NCI-H1105 (cell line): Measurements from ENCODE around the gene FOXN3.
"Not testable (repeated sequence)": the region's sequence is repeated elsewhere in the genome, so short reads cannot be mapped to it uniquely, and the experiment has no call there.

Source experiments
- DNase-seq: peaks from one replicate; lab custom pipeline; 2025; lab: John Stamatoyannopoulos, UW

FOXN3 gene

DNA sequence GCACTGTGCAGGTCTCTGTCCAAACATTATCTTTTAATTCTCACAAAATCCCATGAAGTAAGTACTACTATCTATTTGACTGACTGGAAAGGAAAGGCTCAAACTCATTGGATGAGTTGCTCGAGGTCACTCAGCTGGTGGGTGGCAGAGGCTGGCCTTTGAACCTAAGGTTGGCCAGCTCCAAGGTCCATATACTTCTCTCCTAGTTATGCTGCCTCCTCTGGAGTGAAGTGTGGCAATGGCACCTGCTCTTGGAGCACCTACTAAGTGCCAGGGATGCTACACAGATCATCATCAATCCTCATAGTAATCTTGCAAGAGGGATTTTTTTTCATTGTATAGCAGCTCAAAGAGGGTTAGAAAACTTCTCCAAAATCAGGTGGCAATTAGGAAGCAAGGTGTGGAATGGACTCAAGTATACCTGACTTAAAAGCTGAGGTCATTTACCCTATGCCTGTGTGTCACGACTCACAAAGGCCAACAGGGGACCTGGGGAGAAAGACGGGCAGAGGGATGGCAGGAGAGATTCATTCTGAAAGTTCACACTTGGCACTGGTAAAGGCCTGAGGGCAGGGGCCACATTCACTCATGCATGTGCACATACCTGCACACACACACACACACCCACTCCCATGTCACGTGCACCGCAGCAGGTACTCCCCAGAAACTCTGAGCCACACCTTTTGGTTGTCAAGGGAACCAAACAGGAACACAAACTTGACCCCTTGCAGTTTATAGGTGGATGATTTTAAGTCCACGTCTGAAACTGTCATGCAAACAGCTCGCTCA, 146.4 kb downstream of the FOXN3 start:
- DNase-seq = no peak

DNA sequence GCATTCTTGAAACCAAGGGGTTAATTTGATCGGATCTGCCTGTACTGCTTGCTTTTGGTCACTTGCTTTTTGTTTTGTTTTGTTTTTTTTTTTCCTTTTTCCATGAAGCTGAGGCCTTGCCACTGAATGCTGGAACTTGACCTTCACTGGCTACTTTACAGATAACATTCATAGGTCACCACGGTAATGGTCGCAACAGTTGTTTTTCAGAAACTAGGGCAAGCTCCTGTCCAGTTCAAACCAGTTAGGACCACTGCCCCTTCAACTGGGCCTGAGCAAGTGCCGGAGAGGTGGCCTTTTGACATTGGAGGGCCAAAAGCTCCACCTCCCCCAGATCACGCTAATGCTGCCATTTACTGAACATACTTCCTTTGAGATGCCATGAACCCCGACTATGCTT, 147.6 kb downstream of the FOXN3 start:
- DNase-seq = no peak

DNA sequence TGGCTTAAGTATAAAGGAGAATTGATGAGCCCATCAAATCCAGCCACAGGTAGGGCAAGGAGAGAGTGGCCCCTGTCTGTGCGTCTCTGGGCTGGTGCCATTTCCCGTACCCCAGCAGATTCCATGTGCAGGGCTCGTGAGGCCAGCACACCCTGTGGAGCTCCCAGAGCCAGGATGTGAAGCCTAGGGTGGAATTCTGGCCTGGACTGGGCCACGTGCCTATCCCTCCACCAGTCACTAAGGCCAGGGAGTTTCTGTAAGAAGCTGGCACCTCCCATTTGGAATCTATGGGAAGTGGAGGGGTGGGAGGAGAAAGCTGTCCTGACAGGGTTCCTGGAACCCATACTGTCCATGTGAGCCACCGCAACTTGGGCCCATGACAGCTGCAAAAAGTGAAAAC, 148.5 kb downstream of the FOXN3 start:
- no peak for DNase-seq

DNA sequence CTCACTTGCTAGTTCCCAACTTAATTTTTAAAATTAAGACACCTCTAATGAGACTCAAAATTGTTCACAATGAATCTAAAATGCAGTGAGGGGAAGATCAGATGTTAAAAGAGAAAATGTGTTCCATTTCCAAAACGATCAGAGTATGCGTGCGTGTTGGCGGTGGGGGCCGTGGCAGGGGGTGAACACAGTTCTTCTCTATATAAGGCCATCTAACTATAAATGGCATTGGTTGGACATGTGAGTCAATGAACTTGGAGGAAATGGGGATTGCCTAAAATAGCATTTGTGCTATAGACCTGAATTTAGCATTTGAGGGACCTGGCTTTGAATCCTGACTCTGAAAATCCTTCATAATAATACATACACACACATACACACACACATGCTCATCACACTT, 149.4 kb downstream of the FOXN3 start:
- DNase-seq = no peak

DNA sequence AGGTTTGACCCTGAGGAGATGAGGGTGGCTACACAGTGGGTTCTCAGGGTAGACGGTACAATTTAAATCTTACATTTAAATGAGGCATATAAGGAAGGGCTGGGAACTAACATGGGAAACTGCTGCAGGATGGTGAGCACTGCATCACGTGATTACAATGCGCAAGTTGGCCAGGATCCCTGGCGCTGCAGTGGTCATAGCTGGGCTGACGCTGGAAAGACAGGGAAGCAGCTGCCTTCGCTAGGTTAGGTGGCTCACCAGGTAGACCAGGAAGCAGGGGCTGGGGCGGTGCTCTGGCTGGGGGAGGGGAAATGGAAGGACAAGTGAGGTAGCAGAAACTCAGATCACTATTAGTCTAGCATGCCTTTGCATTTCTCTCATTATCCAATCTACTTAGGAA, 149.9 kb downstream of the FOXN3 start:
- DNase-seq = no peak

DNA sequence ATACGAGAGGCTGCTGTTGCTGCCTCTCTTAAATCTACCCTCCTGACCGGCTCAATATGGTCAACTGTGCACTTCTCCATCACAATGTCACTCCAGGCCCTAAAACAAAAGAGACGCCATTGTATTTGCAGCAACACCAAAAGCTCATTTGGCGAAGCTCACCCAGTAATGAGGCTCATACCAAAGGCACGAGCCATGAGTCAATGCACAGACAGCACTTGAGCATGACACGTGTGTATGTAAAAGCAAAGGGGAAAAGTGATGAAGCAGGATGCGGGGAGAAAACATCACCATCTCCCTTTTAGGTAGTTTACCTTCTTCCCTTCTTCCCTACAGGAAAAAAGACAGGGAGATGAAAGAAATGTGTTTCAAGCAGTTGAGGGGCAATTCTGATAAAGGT, 150.3 kb downstream of the FOXN3 start:
- DNase-seq = no peak

DNA sequence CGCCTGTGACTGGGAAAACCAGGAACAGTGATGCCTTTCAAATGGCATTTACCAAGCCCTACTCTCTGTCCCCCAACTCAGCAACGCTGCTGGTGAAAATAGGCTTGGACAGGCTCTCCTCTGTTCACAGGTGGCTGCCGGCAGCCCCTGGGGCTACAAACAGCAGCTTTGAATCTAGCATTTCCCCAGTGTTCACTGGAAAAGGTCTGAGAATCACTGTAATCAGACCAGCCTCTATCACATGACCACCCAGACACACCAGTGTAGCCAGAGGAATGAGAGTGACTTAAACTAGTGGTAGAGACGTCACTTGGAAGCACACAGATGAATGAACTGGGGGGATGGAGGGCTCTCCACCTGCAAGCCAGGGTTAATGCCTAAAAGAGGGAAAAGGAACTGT, 151.8 kb downstream of the FOXN3 start:
- DNase-seq = no peak

DNA sequence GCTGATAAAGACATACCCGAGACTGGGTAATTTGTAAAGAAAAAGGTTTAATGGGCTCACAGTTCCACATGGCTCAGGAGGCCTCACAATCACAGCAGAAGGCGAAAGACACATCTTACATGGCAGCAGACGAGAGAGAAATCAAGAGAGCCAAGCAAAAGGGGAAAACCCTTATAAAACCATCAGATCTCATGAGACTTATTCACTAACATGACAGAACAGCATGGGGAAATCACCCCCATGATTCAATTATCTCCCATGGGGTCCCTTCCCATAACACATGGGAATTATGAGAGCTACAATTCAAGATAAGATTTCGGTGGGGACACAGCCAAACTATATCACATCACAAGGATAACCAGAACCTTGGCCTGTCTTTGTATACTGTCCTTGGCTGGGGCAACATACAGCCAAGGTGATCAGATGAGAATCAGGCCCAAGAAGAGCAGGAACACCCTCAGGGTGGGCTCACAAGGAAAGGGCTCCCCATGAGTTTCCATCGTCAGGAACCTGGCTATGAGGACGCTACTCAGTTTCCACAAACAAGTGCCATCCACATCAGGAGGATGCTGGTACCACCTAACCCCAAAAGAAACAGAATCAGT, 152.7 kb downstream of the FOXN3 start:
- DNase-seq = no peak

DNA sequence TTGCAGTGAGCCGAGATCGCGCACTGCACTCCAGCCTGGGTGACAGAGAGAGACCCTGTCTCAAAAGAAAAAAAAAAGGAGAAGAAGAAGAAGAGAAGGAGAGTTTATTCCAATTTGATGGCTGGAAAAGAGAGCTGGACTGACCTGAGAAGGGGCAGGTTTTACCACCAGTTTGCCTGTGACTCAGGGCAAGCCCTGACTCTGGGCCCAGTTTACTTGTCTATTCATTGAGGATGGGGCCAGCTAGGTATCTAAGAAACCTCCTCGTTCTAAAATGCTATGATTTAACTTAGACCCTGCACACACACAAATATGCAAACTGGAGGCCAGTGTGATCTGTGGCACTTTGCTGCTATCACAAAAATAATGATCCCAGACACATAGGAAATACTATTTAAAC, 155.0 kb downstream of the FOXN3 start:
- no peak for DNase-seq

DNA sequence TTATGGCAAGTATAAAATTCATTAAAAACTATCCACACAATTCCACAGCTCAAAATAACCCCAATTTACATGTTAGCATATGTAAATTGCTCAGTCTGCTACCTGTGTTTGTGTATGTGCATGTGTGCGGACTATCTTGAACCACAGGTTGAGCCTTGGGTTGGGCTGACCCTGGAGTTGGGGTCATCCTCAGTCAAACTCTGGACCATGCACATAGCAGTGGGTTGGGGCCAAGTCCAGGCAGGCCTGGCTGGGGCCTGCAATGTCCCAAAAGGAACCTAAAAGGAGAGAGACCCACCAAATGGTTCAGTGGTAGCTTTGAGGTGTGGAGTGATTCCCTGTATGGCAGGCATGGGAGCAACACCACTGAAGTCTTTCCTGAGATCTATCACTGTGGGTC, 156.1 kb downstream of the FOXN3 start:
- DNase-seq = no peak

DNA sequence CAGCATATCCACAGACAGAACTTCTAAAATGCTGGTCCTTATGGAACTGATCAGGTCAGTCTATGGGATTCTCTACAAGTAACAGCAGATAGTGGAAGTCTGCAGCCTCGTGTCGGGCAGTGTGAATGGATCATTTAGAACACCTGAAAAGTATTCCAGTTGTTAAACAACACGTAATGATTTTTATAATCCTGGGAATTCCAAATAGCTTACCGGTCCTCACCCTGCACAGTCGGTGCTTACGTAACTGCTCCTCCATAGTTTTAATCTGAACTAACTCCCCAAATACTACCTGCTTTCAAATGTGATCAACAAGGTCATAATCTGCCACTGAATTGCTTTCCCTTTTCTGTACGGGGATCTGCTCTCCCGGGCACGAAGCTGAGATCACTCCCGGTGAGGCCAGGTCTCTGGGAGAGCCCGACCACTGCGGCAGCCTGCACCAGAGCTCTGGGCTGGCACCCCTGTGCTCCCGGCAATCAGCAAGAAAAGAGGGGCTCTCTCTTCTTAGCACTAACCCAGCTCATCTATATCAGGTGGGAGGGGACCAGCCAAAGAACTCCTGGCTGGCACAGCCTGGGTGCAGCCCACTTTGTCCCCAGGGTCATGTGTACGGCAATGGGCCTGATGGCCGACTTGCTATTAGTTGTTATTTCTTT, 157.0 kb downstream of the FOXN3 start:
- no peak for DNase-seq

DNA sequence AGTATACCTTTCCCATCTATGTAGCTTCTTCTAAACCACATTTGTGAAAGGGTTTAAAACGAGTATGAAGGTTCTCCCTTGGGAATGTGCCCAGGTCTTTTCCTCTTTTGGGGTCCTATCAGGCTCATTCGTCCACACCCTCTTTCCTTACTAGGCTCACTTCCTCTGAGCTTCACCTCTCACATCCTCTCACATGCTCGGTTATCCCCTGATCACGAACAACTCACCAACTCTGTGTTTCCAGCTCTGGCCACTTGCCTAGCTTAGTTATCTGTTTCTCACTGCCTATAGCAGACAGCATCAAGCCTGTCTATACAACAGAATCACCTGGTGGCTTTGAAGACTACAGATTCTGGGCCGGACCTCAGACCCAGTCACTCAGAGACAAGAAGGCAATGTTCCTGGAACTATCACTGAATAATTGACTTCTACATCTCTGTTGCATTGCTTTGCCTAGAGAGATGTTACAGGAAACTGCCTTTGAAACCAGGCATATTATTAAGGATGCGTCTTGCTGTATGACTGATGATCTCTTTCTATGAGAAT, 158.2 kb downstream of the FOXN3 start:
- no peak for DNase-seq

DNA sequence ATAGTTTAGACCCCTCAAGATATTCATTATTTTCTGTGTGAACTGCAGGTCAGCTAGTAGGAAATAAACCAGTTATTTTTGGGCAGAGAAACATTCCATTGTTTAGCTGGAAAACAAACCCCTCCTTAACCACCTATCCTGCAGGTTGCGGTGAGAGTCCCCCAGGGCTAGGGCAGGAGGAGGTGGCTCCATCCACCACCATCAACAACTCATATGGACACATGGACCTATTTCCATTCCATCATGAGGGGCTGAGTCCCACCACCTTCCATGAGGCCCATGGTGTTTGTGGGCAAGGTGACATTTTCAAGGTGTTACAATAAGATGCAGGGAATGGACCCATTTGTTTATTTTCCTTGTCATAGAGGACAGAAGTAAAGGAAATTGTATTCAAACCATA, 160.1 kb downstream of the FOXN3 start:
- no peak for DNase-seq

DNA sequence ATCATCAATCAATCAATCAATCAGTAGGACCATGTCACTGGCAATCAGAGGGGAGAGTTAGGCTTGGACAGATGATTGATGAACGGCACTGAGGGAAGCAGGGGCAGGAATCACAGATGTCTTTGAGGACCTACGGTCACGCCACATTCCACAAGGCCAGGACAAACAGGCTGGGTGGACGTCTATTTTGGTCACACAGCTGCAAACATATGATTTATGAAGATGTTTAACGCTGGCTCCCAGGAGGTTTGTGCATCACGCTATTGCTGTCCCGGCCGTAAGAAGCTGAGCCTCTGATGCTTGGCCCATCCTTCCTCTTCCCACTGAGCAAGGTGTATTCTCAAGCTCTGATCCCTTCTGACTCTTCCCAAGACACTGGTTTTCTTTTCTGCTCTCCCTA, 160.8 kb downstream of the FOXN3 start:
- DNase-seq = no peak

DNA sequence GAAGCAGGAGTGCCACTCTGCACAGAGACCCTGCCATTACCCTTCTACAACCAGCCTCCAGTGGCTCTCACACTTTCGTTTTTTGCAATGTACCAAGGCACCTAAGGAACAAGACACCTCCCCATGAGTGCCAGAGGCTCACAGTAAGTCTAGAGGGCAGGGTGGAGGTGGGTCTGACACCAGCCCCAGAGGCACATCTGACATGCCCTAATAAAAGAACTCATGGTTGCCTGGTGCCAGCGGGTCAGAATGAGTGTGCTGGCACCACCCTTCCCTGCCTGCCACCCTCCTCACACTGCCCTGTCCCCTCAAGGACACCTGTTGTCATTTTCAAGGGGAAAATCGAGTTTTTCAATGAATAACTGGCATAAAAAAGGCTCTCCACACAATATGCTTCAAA, 161.2 kb downstream of the FOXN3 start:
- no peak for DNase-seq

DNA sequence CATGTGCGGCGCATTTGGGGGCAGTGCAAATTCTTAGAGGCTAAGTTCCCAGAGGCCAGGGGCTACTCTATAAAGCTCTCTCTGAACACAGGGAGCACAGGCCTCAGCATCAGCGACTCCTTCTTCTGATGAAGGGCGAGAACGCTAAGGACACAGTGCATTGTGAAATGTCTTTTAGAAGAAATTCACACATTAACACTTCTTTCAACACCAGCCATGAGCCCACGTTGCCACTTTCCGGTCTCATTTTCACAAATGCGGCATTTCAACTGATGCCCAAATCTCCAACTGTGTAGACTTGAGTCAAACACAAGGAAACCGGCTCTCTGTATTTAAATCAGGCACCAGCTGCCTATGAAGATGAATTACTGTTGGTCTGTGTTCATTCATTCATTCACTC, 162.0 kb downstream of the FOXN3 start:
- DNase-seq = no peak

DNA sequence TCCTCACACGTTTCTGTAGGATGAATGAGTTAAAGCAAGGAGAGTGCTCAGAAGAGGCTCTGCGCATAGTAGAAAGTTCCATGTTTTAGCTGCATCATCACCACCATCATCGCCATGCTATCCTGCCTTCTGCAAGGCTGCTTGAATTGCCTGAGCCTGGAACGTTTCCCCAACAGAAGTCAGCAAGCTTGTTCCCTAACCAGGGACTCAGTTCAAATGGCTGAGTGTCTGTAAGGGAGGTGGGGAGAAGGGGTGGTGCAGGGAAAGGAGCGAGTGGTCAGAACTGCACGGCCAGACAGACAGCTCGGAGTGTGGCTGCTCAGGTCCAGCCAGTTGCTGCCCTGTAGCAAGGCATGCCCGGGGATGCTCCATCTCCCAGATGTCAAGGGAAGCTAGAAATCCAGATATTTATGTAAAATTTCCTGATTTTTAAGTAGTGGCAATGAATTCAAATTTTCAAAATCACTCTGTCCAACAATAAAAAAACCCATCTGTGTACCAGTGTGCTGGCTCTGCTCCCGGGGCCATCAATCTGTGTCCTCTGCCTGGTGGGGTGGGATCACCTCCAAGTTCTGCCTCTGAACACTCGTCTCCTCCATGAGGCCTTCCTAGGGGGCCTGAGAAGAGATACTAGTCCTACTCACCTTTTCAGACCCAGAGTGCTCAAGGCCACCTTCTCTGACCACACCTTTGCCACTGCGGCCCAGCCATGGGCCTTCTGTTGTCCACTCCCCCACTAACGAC, 162.7 kb downstream of the FOXN3 start:
- no peak for DNase-seq

DNA sequence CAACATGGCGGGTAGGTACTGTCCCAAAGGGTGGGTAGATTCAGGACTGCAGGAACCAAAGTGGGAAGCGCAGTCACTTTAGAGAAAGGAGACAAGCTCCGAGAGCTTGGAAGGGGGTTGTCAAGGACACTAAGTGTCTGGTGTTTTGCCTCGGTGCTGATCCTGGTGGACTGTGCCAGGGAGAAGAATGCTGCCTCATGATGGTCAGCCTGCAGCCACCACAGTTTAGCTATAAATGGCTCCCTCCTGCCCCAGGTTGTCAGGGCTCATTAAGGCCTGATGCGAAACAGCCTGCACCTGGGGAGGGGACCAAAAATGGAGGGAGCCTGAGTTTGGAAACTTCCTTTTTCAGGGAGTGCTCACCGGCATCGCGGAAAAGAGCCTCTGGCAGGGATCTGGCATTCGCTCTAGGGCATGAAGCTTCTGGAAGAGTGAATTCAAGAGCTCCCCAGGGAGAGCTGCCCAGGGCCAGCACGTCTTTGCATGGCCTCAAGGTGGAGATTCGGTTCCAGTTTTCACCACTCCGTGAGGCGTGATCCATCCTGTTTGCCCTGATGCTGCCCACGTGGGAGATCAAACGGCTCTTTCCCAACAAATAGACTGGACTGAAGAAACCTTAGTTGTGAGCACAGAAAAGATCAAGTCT, 164.0 kb downstream of the FOXN3 start:
- DNase-seq = no peak

DNA sequence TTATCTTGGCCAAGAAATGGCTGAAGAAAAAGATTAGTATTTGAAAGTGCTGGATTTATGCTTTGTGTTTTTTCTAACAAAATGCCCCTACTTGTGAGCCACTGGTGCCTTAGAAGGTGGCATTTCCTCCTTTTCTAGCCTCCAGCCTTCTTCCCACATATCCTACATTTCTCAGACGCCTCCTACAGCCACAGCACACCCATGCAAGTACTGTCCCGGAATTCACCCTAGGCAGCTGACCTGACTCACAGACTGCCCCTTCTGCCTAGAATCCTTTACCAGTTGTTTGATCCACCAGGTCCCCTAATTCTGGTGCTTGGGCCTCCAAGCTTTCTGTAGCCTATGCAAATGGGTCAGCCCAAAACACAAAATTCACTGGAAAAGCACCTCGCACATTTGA, 166.0 kb downstream of the FOXN3 start:
- DNase-seq = no peak

DNA sequence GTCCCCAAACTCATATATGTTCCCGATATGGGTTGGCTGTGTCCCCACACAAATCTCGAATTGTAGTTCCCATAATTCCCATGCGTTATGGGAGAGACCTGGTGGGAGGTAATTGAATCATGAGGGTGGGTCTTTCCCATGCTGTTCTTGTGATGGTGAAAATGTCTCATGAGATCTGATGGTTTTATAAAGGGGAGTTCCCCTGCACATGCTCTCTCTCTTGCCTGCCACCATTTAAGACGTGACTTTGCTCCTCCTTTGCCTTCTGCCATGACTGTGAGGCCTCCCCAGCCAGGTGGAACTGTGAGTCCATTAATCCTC, 166.4 kb downstream of the FOXN3 start:
- DNase-seq = not testable (repeated sequence)

DNA sequence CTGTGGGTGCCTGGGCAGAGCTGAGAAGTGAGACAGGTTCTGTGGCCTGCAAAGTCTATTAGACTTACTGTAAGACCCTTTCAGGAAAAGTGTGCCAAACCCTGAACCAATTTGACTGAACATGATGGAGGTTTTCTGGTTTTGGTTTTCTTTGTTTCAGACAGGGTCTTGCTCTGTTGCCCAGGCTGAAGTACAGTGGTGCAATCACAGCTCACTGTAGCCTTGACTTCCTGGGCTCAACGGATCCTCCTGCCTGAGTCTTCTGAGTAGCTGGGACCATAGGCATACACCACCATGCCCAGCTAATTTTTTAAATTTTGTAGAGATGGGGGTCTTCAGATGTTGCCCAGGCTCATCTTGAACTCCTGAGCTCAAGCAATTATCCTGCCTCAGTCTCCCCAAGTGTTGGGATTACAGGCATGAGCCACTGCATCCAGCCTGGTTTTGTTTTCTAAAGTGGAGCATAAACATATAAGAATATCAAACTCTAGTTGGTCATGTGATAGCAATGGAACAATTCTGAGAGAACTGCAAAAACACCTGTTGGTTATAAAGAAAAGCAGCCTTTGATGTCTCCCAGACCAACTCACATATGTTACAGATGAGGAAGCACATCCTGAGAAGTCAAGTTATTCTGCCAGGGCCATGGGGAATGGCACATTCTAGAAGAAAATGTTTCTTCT, 166.9 kb downstream of the FOXN3 start:
- no peak for DNase-seq
